HCT116 (cell line): ENCODE results near the gene PYY. TPM values are rescaled to one million over a fixed set of nuclear protein-coding genes. Genes with fewer than 3 reads are reported as not detected.

Source experiments
- ATAC-seq: fragments of 200-7000 bp; cut with Tn5 transposase; 2 replicates; pipeline ENCODE4 v1.9.1; 2020; ENCODE audit warnings: mild to moderate bottlenecking, moderate library complexity
- BruUV-seq: library from RNA; stranded (reverse); fragments of 400-500 nt; replicated peaks from 2 replicates; lab custom pipeline; 2021; lab: Mats Ljungman, UMichigan
- CTCF ChIA-PET: fragments of 300-600 bp; sonication (Branson Sonifier 250); formaldehyde crosslinking; loops from one replicate; lab custom pipeline; 2021; ENCODE audit warnings: antibody characterized with exemption; lab: Charles Lee
- POLR2A ChIA-PET: fragments of 300-600, 350-600 bp; sonication (Branson Sonifier 250); formaldehyde crosslinking; loops from one replicate; lab custom pipeline; 2021; ENCODE audit warnings: antibody characterized with exemption; lab: Charles Lee
- RAD21 ChIA-PET, 2 experiments: fragments of 300-600 bp; sonication (Branson Sonifier 250); formaldehyde crosslinking; loops; one replicate each; lab custom pipeline; 2023; ENCODE audit warnings: low total read pairs in 2 of 2; ENCODE audit not compliant: uncharacterized antibody in 2 of 2, unreplicated experiment in 2 of 2, low non-redundant PET in 1 of 2; lab: Charles Lee
- DNase-seq: peaks from one replicate; pipeline ENCODE4 v3.0.0-alpha.2; 2010; ENCODE audit warnings: low read depth, low spot score
- H2AFZ ChIP-seq: fragments of 200-600 bp; shearing (Covaris generic), sonication (generic); 2 replicates; pipeline ENCODE4 v1.6.1; 2017; ENCODE audit warnings: low read depth, mixed run types, mixed read lengths, antibody characterized with exemption, low read length; ENCODE audit not compliant: poor library complexity, severe bottlenecking
- H3K27ac ChIP-seq: 2 replicates; pipeline ENCODE4 v1.5.1; 2012; ENCODE audit warnings: low read depth, low read length
- H3K27me3 ChIP-seq: fragments of 200-600 bp; sonication (generic); 2 replicates; pipeline ENCODE4 v1.6.1; 2016; ENCODE audit warnings: mixed run types, low read length, mixed read lengths; ENCODE audit not compliant: insufficient read depth
- H3K36me3 ChIP-seq, 2 experiments: fragments of 200-500 bp in 1 of 2; fragments of 200-600 bp in 1 of 2; sonication (Bioruptor generic) in 1 of 2; sonication (generic) in 1 of 2; 2 replicates each; pipeline versions ENCODE4 v1.5.1 to v1.6.1; 2014 to 2016; ENCODE audit warnings: low read length in 2 of 2, inconsistent platforms in 1 of 2, mixed read lengths in 1 of 2, mixed run types in 1 of 2; ENCODE audit not compliant: insufficient read depth in 2 of 2, control insufficient read depth in 1 of 2
- H3K4me1 ChIP-seq, 2 experiments: fragments of 200-600 bp in 1 of 2; sonication (generic) in 1 of 2; 2 replicates each; pipeline versions ENCODE4 v1.5.1 to v1.6.1; 2012 to 2017; ENCODE audit warnings: low read length in 2 of 2, inconsistent platforms in 1 of 2, mild to moderate bottlenecking in 1 of 2, mixed read lengths in 1 of 2, mixed run types in 1 of 2, moderate library complexity in 1 of 2; ENCODE audit not compliant: insufficient read depth in 2 of 2, control insufficient read depth in 1 of 2
- H3K4me2 ChIP-seq: fragments of 200-600 bp; sonication (generic); 2 replicates; pipeline ENCODE4 v1.6.1; 2017; ENCODE audit warnings: mixed run types, low read length, mixed read lengths
- H3K4me3 ChIP-seq, 2 experiments: fragments of 200-600 bp in 1 of 2; sonication (generic) in 1 of 2; replicated peaks in 1 of 2; 2 replicates each; pipeline ENCODE4 v1.5.1; 2011 to 2016; ENCODE audit warnings: low read length in 2 of 2, control low read depth in 1 of 2, low read depth in 1 of 2, mild to moderate bottlenecking in 1 of 2, mixed read lengths in 1 of 2, mixed run types in 1 of 2
- H3K79me2 ChIP-seq: fragments of 200-600 bp; sonication (generic); 2 replicates; pipeline ENCODE4 v1.6.1; 2017; ENCODE audit warnings: mild to moderate bottlenecking, mixed run types, low read length, moderate library complexity, mixed read lengths; ENCODE audit not compliant: insufficient read depth
- H3K9ac ChIP-seq: fragments of 200-600 bp; sonication (generic); 2 replicates; pipeline ENCODE4 v1.6.1; 2016; ENCODE audit warnings: low read length, mixed read lengths
- H3K9me2 ChIP-seq: fragments of 200-600 bp; sonication (generic), shearing (Covaris generic); 2 replicates; pipeline ENCODE4 v1.6.1; 2017; ENCODE audit warnings: mixed run types, mild to moderate bottlenecking, moderate library complexity; ENCODE audit not compliant: insufficient read depth
- H3K9me3 ChIP-seq, 2 experiments: fragments of 200-500 bp in 1 of 2; fragments of 200-600 bp in 1 of 2; sonication (Bioruptor generic) in 1 of 2; sonication (generic) in 1 of 2; 2 replicates each; pipeline ENCODE4 v1.6.1; 2014 to 2017; ENCODE audit warnings: low read length in 2 of 2, mixed read lengths in 2 of 2, inconsistent platforms in 1 of 2, low read depth in 1 of 2, mild to moderate bottlenecking in 1 of 2, mixed run types in 1 of 2, moderate library complexity in 1 of 2; ENCODE audit not compliant: control insufficient read depth in 1 of 2, insufficient read depth in 1 of 2
- H4K20me1 ChIP-seq: fragments of 200-600 bp; sonication (generic), shearing (Covaris generic); 2 replicates; pipeline ENCODE4 v1.6.1; 2017; ENCODE audit warnings: mixed run types, mild to moderate bottlenecking, moderate library complexity; ENCODE audit not compliant: insufficient read depth
- CTCF ChIP-seq, 3 experiments: fragments of 200-600 bp in 1 of 3; sonication (generic) in 1 of 3; IDR thresholded peaks in 2 of 3; conservative IDR thresholded peaks in 1 of 3; 2 replicates each; pipeline ENCODE4 v1.5.1; 2012 to 2017; ENCODE audit warnings: low read depth in 2 of 3, low read length in 2 of 3, antibody characterized with exemption in 1 of 3, borderline replicate concordance in 1 of 3, control low read depth in 1 of 3, mild to moderate bottlenecking in 1 of 3, mixed read lengths in 1 of 3, mixed run types in 1 of 3, moderate library complexity in 1 of 3; ENCODE audit not compliant: insufficient read depth in 1 of 3
- EZH2 ChIP-seq: fragments of 200-600 bp; sonication (generic); IDR thresholded peaks from 2 replicates; pipeline ENCODE4 v1.6.1; 2017; ENCODE audit warnings: antibody characterized with exemption, mixed run types
- MAX ChIP-seq: IDR thresholded peaks from 2 replicates; pipeline ENCODE4 v1.6.1; 2012
- intact Hi-C: fragments of 100-400 bp; cut with micrococcal nuclease; formaldehyde crosslinking; loops from 2 replicates; pipeline ENCODE4 v1.10.0; 2022
- total RNA-seq: library from RNA; stranded (reverse); gene quantifications from one replicate; pipeline ENCODE4 v1.2.1, GENCODE V29; 2021; ENCODE audit not compliant: unreplicated experiment

Gene PYY
- total RNA-seq, 1 experiment from 2014 or later = 0.52 TPM

- no TSS peak for BruUV-seq
- ATAC-seq = no peak
These were observed 26.5 kb downstream of the PYY start for GRCh38 chr17:43927060-43927864.

More at GRCh38 chr17:43927060-43927864, 26.5 kb downstream of the PYY start:
- ChIA-PET RAD21 (no interaction called here), POLR2A (no interaction called here), CTCF (no interaction called here)
- H3K9ac ChIP-seq = no peak overlapping the region
- H3K4me2 ChIP-seq = no peak overlapping the region
- H3K36me3 ChIP-seq = no peaks in the 10 kb centered on the region
- H3K79me2 ChIP-seq = no peaks in the 10 kb centered on the region
- no peaks in the 10 kb centered on the region for H3K27me3 ChIP-seq
- no peak overlapping the region for H3K27ac ChIP-seq
- intact Hi-C loops = no loop called here
- H3K4me3 ChIP-seq = no peak overlapping the region
- no peaks in the 10 kb centered on the region for H3K9me2 ChIP-seq
- DNase-seq = no peak
- TF ChIP-seq EZH2 (no peak), CTCF (IDR thresholded peaks at IDR 0.05 in 2 of 3, conservative IDR thresholded peaks at IDR 0.05 in 1 of 3; ENCODE audit: borderline replicate concordance in 1 of 3, insufficient read depth in 1 of 3, low read depth in 2 of 3, low read length in 2 of 3) (no peak), MAX (no peak)
- H3K9me3 ChIP-seq = no peaks in the 10 kb centered on the region
- H3K4me1 ChIP-seq = no peaks in the 10 kb centered on the region
- no peak overlapping the region for H2AFZ ChIP-seq
- H4K20me1 ChIP-seq = no peaks in the 10 kb centered on the region
